Thoracic aorta (tissue), 2 donors: ENCODE results near the gene SNTB2. TPM values are rescaled to one million over a fixed set of nuclear protein-coding genes. Genes with fewer than 3 reads are reported as not detected.

Experiments used
- ATAC-seq: fragments of 150-250 bp; one replicate; pipeline ENCODE4 v1.8.0; 2017; ENCODE audit warnings: low read depth; ENCODE audit not compliant: insufficient number of reproducible peaks, low FRiP score
- DNase-seq: peaks from one replicate; pipeline ENCODE4 v3.0.0-alpha.2; 2020; ENCODE audit warnings: low spot score
- H3K27ac ChIP-seq, 2 donors: fragments of 200-600 bp; sonication (generic); 1 replicate in 1 of 2; 2 replicates in 1 of 2; pipeline ENCODE4 v1.5.1; 2016; ENCODE audit warnings: mild to moderate bottlenecking in 2 of 2, moderate library complexity in 2 of 2
- H3K27me3 ChIP-seq: fragments of 200-600 bp; sonication (generic); replicated peaks from 2 replicates; pipeline ENCODE4 v1.6.0; 2016; ENCODE audit warnings: mild to moderate bottlenecking; ENCODE audit not compliant: insufficient read depth
- H3K36me3 ChIP-seq: fragments of 200-600 bp; sonication (generic); one replicate; pipeline ENCODE4 v1.5.1; 2016
- H3K4me1 ChIP-seq, 2 donors: fragments of 200-600 bp; sonication (generic); 1 replicate in 1 of 2; 2 replicates in 1 of 2; pipeline versions ENCODE4 v1.5.1 to v1.6.0; 2016; ENCODE audit warnings: low read depth in 2 of 2, mild to moderate bottlenecking in 1 of 2; ENCODE audit not compliant: control insufficient read depth in 1 of 2
- H3K4me3 ChIP-seq: fragments of 200-600 bp; sonication (generic); 2 replicates; pipeline ENCODE4 v1.5.1; 2016; ENCODE audit warnings: mild to moderate bottlenecking
- H3K9me3 ChIP-seq: fragments of 200-600 bp; sonication (generic); 2 replicates; pipeline ENCODE4 v1.5.1; 2016
- CTCF ChIP-seq: fragments of 200-600 bp; sonication (generic); IDR thresholded peaks from one replicate; pipeline ENCODE4 v1.5.1; 2019; ENCODE audit warnings: antibody characterized with exemption
- total RNA-seq, 2 donors: library from RNA; depleted of rRNA; stranded (reverse); fragments of >200 nt; gene quantifications; one replicate each; pipeline versions ENCODE4 v1.1.0 to v1.2.3, GENCODE V29; 2016

The SNTB2 gene
- total RNA-seq, 2 donors from 2014 or later: 39.4 to 65.5 TPM

DNA sequence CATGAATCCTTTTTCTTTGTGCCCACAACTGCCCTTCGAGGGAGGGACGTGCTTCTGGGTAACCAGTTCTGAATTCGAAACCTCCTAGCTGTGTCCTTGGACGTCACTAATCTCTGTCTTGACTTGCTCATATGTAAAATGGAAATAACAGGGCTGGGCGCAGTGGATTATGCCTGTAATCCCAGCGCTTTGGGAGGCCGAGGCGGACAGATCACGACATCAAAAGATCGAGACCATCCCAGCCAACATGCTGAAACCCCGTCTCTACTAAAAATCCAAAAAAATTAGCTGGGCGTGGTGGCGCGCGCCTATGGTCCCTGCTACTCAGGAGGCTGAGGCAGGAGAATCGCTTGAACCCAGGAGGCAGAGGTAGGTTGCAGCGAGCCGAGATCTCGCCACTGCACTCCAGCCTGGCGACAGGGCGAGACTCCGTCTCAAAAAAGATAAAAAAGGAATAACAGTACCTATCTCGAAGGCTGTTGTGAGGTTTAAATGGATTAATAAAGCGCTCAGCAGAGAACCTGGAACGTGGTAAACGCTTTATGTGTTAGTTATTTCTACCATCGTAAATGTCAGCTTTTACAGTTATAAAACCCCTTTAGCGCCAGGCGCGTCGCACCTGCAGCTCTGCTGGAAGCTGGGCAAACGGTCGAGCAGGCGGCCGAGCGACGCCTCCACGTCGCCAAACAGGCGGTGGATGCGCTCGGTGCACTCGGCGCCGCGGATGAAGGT, 151.8 kb downstream of the SNTB2 start:
- DNase-seq (no peak), ATAC-seq (no peak)
- peak overlapping the region; percentile 91 for H3K4me3 ChIP-seq
- peaks cover 39% of the 10 kb centered on the region for H3K36me3 ChIP-seq
- no peak for TF ChIP-seq CTCF
- no peaks in the 10 kb centered on the region for H3K27me3 ChIP-seq
- H3K4me1 ChIP-seq: peaks cover 21 to 31% of the 10 kb centered on the region in 2 donors
- H3K9me3 ChIP-seq: no peaks in the 10 kb centered on the region
- peak overlapping the region; percentile 79 to 85 for H3K27ac ChIP-seq

DNA sequence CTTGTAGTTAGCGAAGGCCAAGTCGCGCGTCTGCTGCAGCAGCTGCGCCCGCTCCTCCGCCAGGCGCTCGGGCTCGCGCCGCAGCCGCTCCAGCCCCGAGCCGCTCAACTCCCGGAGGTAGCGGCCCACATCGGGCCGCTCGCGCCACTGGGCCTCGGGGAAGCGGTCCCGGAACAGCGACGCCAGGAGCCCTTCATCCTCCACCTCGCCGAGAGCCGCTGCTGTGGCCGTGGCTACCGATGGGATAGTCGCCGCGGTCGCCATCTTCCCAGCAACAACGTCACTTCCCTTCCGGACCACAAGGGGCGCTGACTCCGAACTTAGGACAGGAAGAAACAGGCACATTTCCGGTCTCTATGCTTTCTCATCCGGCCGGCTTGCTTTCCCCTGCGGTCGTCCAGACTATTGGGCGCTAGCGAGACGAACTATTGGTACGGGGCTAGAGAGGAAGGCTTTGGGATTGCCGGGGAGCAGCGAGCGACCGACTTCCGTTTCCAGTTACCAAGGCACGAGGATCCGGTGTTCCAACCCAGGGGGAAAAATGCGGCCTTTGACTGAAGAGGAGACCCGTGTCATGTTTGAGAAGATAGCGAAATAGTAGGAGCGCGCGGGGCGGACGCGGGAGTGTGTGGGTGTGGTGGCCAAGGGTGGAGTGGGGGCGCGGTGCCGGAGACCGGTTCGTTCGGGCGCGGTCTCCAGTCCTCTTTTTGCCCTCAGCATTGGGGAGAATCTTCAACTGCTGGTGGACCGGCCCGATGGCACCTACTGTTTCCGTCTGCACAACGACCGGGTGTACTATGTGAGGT, 152.5 kb downstream of the SNTB2 start, which contains the start of the genes COG8 and NIP7:
COG8 (minus strand) TSS at position 276 of the 806 bp plus-strand sequence; CDS start at position 264, 12 bp downstream.
NIP7 (plus strand) TSS at position 484 of the 806 bp plus-strand sequence; CDS start at position 542, 58 bp downstream.
- peaks cover 32% of the 10 kb centered on the region for H3K36me3 ChIP-seq
- ATAC-seq: peak; percentile 98

DNA sequence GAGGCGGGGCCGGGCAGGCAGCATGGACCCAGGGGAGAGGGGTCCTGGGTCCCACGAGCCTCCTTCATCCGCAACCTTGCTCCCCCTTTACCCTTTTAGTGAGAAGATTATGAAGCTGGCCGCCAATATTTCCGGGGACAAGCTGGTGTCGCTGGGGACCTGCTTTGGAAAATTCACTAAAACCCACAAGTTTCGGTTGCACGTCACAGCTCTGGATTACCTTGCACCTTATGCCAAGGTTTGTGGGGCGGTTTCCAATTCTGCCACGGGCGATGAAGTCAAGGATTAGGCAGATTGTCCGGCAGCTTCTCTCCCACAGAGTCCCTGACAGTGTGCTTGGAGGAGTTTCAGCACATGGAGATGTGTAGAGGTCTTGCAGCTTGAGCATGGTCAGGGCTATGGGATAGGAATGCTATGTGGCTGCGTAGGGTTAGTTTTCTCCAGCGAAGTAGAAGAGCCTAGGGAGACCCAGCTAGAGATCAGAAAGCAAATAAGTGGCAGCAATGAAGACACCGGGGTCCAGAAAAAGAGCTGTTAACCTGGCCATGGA, 153.2 kb downstream of the SNTB2 start:
- Histone ChIP-seq H3K27me3 (no peaks in the 10 kb centered on the region), H3K4me3 (peak overlapping the region; percentile 91), H3K9me3 (no peaks in the 10 kb centered on the region), H3K36me3 (peaks cover 25% of the 10 kb centered on the region), H3K4me1 (peaks cover 21 to 31% of the 10 kb centered on the region in 2 donors), H3K27ac (peak overlapping the region; percentile 24 to 79)
- ATAC-seq (no peak), DNase-seq (no peak)
- TF ChIP-seq CTCF: no peak

More for the DNA sequence above, 152.5 kb downstream of the SNTB2 start, which contains the start of the genes COG8 and NIP7:
- peak; percentile 90 for TF ChIP-seq CTCF
- H3K9me3 ChIP-seq: no peaks in the 10 kb centered on the region
- DNase-seq: peak; percentile 91
- peak within 1 kb of the TSS; percentile 79 to 85 for H3K27ac ChIP-seq
- H3K27me3 ChIP-seq: no peaks in the 10 kb centered on the region
- peaks cover 21 to 31% of the 10 kb centered on the region in 2 donors for H3K4me1 ChIP-seq
- H3K4me3 ChIP-seq: peak within 1 kb of the TSS; percentile 91

- Histone ChIP-seq H3K4me3 (no peak overlapping the region), H3K36me3 (peaks cover 16% of the 10 kb centered on the region), H3K4me1 (peaks cover 11 to 12% of the 10 kb centered on the region in 2 donors), H3K9me3 (no peaks in the 10 kb centered on the region), H3K27me3 (no peaks in the 10 kb centered on the region), H3K27ac (no peak overlapping the region)
- TF ChIP-seq CTCF: no peak
- ATAC-seq (no peak), DNase-seq (no peak)
These were observed 157.2 kb downstream of the SNTB2 start for GRCh38 chr16:69344171-69344570.

GRCh38 chr16:69345923-69346322, 159.0 kb downstream of the SNTB2 start:
- ATAC-seq: no peak
- H3K4me1 ChIP-seq: peaks cover 2 to 3% of the 10 kb centered on the region in 2 donors

More at GRCh38 chr16:69345923-69346322, 159.0 kb downstream of the SNTB2 start:
- DNase-seq: no peak
- Histone ChIP-seq H3K9me3 (no peaks in the 10 kb centered on the region), H3K27me3 (no peaks in the 10 kb centered on the region), H3K4me3 (no peak overlapping the region), H3K36me3 (peaks cover 19% of the 10 kb centered on the region), H3K27ac (no peak overlapping the region)
- TF ChIP-seq CTCF: no peak
